HepG2 (cell line): ENCODE results near the gene NFATC4. TPM values are rescaled to one million over a fixed set of nuclear protein-coding genes. Genes with fewer than 3 reads are reported as not detected.

ENCODE experiments used
- GABPA ChIP-seq, 2 experiments: IDR thresholded peaks; 2 replicates each; pipeline ENCODE4 v1.6.1; 2011 to 2016; ENCODE audit warnings: low read depth in 2 of 2, low read length in 1 of 2, missing biosample characterization in 1 of 2, missing genetic modification characterization in 1 of 2
- ISX ChIP-seq: sonication (generic); formaldehyde crosslinking; conservative IDR thresholded peaks from 2 replicates; pipeline ENCODE4 v1.5.0; 2020; ENCODE audit warnings: missing genetic modification reagents
- NONO ChIP-seq, 2 experiments: fragments of 450-650 bp in 1 of 2; sonication (generic) in 1 of 2; formaldehyde crosslinking in 1 of 2; IDR thresholded peaks in 1 of 2; conservative IDR thresholded peaks in 1 of 2; 2 replicates each; pipeline versions ENCODE4 v1.6.1 to v1.8.0; 2017 to 2022; ENCODE audit warnings: mild to moderate bottlenecking in 1 of 2, missing genetic modification reagents in 1 of 2, moderate library complexity in 1 of 2
- SAP130 ChIP-seq: IDR thresholded peaks from 2 replicates; pipeline ENCODE4 v1.6.1; 2016; ENCODE audit warnings: low read depth
- SRSF9 ChIP-seq: fragments of 200-400 bp; formaldehyde crosslinking; IDR thresholded peaks from 2 replicates; pipeline ENCODE4 v1.6.1; 2018; ENCODE audit warnings: borderline replicate concordance, mild to moderate bottlenecking, low read depth, low read length; ENCODE audit not compliant: insufficient read depth, poor library complexity, severe bottlenecking
- ZFP1 ChIP-seq: IDR thresholded peaks from 2 replicates; pipeline ENCODE4 v1.6.1; 2016
- ZFP37 ChIP-seq: sonication (generic); formaldehyde crosslinking; IDR thresholded peaks from 2 replicates; pipeline ENCODE4 v1.4.0; 2020; ENCODE audit warnings: missing genetic modification reagents, borderline replicate concordance
- ZNF235 ChIP-seq: sonication (generic); formaldehyde crosslinking; IDR thresholded peaks from 2 replicates; pipeline ENCODE4 v1.8.1; 2023; ENCODE audit warnings: mild to moderate bottlenecking, missing genetic modification reagents, borderline replicate concordance
- ZNF496 ChIP-seq: sonication (generic); formaldehyde crosslinking; IDR thresholded peaks from 2 replicates; pipeline ENCODE4 v1.8.1; 2023; ENCODE audit warnings: mild to moderate bottlenecking, moderate library complexity, missing genetic modification reagents; ENCODE audit not compliant: insufficient replicate concordance
- ZNF577 ChIP-seq: sonication (generic); formaldehyde crosslinking; IDR thresholded peaks from 2 replicates; pipeline ENCODE4 v1.4.0; 2020; ENCODE audit warnings: mild to moderate bottlenecking, low read depth, missing genetic modification reagents, borderline replicate concordance
- ZNF776 ChIP-seq: sonication (generic); formaldehyde crosslinking; IDR thresholded peaks from 2 replicates; pipeline ENCODE4 v1.4.0; 2020; ENCODE audit warnings: mild to moderate bottlenecking, missing genetic modification reagents
- ZNF83 ChIP-seq: sonication (generic); formaldehyde crosslinking; IDR thresholded peaks from 2 replicates; pipeline ENCODE4 v1.4.0; 2020; ENCODE audit warnings: missing genetic modification reagents, mild to moderate bottlenecking, borderline replicate concordance
- polyA plus RNA-seq, 8 experiments: library from polyadenylated mRNA; depleted of rRNA in 3 of 8; stranded (reverse) in 7 of 8; unstranded in 1 of 8; fragments of >200 nt; fragmentation: Illumina TruSeq in 4 of 8; extraction: Trizol in 4 of 8; gene quantifications; 2 replicates each; pipeline versions ENCODE4 v1.2.1 to v1.2.3, GENCODE V29; 2011 to 2016; ENCODE audit warnings: low read depth in 4 of 8, missing spikeins in 1 of 8, mixed read lengths in 1 of 8; ENCODE audit not compliant: insufficient read depth in 1 of 8
- total RNA-seq, 5 experiments: library from RNA; depleted of rRNA; stranded (reverse); fragments of >200 nt; fragmentation: Illumina TruSeq; extraction: Trizol; gene quantifications; 2 replicates each; pipeline ENCODE4 v1.2.3, GENCODE V29; 2016; ENCODE audit warnings: low read depth in 1 of 5
- TF ChIP-seq, protein P1 (sequence below): sonication (generic); formaldehyde crosslinking; IDR thresholded peaks from 2 replicates; pipeline ENCODE4 v1.5.1; 2020; ENCODE audit warnings: mild to moderate bottlenecking, missing genetic modification reagents
- TF ChIP-seq, protein P2 (sequence below): sonication (generic); formaldehyde crosslinking; conservative IDR thresholded peaks from 2 replicates; pipeline ENCODE4 v1.8.1; 2023; ENCODE audit warnings: missing genetic modification reagents
- TF ChIP-seq, protein P3 (sequence below): sonication (generic); formaldehyde crosslinking; conservative IDR thresholded peaks from 2 replicates; pipeline ENCODE4 v1.8.0; 2022; ENCODE audit warnings: low read depth, missing genetic modification reagents
- TF ChIP-seq, protein P4 (sequence below): sonication (generic); formaldehyde crosslinking; IDR thresholded peaks from 2 replicates; pipeline ENCODE4 v1.4.0; 2020; ENCODE audit warnings: mild to moderate bottlenecking, missing genetic modification reagents

NFATC4 gene
- total and polyA plus RNA-seq, 2 of the 13 experiments (the other 11 are each of a cell fraction or from before 2014, with no cell fraction given) = 0.04 to 0.15 TPM

DNA sequence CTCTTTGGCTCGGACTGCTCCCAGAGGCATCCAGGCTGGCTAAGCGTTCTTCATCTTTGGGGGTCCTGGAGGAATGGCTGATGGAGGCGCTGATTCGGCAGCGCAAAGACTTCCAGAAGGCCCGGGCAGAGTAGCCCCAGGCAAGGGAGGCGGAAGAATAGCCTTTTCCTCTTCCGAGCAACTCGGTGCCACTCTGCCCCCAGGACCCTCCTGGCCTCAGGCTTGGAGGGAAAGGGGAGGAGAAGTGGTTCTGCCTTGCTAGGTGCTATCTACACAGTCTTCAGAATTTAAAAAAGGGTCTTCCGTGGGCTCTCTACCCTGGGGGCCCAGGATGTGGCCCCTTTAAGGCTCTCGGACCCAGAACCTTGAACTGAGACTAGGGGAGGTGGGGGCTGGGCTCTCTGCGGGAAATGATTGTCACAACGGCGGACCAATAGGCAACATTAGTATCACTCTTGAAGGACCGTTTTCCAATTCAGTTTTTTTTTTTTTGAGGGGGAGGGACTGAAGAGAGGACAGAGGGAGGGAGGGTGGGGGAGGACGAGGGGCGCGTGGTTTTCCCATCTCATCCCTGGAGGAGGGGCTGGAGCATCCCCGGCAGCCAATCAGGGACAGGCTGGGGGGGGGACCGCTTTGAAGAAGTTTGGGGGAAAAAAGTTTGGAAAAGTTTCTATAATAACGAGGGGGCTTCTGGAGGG, at the start of gene NFATC4 (continued):
- TF ChIP-seq GABPA (IDR thresholded peaks at IDR 0.05; ENCODE audit: low read depth, low read length) (no peak), GABPA (CRISPR knock-in tag; IDR thresholded peaks at IDR 0.05; ENCODE audit: low read depth) (peak; percentile 63), SRSF9 (no peak), ZNF83 (CRISPR knock-in tag) (peak; percentile 78; the same call in 1 of the 2 replicates), ZNF776 (CRISPR knock-in tag) (no peak), ISX (0 out of 2 replicates have a peak, but pooled peaks have one; percentile 56), ZFP1 (CRISPR knock-in tag) (no peak), ZNF496 (CRISPR knock-in tag) (no peak), NONO (IDR thresholded peaks at IDR 0.05) (no peak), NONO (CRISPR knock-in tag; conservative IDR thresholded peaks at IDR 0.05) (no peak; the same call in 1 of the 2 replicates), ZNF577 (CRISPR knock-in tag) (no peak), ZFP37 (CRISPR knock-in tag) (no peak), SAP130 (CRISPR knock-in tag) (no peak), ZNF235 (CRISPR knock-in tag) (no peak)
- TF ChIP-seq, protein P1, sequence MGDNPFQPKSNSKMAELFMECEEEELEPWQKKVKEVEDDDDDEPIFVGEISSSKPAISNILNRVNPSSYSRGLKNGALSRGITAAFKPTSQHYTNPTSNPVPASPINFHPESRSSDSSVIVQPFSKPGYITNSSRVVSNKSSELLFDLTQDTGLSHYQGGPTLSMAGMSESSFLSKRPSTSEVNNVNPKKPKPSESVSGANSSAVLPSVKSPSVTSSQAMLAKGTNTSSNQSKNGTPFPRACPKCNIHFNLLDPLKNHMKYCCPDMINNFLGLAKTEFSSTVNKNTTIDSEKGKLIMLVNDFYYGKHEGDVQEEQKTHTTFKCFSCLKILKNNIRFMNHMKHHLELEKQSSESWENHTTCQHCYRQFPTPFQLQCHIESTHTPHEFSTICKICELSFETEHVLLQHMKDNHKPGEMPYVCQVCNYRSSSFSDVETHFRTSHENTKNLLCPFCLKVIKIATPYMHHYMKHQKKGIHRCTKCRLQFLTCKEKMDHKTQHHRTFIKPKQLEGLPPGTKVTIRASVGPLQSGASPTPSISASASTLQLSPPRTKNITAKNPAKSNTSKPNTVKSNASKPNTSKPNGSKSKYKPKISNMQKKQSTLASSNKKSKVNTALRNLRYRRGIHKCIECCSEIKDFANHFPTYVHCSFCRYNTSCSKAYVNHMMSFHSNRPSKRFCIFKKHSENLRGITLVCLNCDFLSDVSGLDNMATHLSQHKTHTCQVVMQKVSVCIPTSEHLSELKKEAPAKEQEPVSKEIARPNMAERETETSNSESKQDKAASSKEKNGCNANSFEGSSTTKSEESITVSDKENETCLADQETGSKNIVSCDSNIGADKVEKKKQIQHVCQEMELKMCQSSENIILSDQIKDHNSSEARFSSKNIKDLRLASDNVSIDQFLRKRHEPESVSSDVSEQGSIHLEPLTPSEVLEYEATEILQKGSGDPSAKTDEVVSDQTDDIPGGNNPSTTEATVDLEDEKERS (CRISPR knock-in tag) = no peak
- TF ChIP-seq, protein P2, sequence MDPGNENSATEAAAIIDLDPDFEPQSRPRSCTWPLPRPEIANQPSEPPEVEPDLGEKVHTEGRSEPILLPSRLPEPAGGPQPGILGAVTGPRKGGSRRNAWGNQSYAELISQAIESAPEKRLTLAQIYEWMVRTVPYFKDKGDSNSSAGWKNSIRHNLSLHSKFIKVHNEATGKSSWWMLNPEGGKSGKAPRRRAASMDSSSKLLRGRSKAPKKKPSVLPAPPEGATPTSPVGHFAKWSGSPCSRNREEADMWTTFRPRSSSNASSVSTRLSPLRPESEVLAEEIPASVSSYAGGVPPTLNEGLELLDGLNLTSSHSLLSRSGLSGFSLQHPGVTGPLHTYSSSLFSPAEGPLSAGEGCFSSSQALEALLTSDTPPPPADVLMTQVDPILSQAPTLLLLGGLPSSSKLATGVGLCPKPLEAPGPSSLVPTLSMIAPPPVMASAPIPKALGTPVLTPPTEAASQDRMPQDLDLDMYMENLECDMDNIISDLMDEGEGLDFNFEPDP = no peak
- TF ChIP-seq, protein P3, sequence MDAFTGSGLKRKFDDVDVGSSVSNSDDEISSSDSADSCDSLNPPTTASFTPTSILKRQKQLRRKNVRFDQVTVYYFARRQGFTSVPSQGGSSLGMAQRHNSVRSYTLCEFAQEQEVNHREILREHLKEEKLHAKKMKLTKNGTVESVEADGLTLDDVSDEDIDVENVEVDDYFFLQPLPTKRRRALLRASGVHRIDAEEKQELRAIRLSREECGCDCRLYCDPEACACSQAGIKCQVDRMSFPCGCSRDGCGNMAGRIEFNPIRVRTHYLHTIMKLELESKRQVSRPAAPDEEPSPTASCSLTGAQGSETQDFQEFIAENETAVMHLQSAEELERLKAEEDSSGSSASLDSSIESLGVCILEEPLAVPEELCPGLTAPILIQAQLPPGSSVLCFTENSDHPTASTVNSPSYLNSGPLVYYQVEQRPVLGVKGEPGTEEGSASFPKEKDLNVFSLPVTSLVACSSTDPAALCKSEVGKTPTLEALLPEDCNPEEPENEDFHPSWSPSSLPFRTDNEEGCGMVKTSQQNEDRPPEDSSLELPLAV (CRISPR knock-in tag) = no peak
- TF ChIP-seq, protein P4, sequence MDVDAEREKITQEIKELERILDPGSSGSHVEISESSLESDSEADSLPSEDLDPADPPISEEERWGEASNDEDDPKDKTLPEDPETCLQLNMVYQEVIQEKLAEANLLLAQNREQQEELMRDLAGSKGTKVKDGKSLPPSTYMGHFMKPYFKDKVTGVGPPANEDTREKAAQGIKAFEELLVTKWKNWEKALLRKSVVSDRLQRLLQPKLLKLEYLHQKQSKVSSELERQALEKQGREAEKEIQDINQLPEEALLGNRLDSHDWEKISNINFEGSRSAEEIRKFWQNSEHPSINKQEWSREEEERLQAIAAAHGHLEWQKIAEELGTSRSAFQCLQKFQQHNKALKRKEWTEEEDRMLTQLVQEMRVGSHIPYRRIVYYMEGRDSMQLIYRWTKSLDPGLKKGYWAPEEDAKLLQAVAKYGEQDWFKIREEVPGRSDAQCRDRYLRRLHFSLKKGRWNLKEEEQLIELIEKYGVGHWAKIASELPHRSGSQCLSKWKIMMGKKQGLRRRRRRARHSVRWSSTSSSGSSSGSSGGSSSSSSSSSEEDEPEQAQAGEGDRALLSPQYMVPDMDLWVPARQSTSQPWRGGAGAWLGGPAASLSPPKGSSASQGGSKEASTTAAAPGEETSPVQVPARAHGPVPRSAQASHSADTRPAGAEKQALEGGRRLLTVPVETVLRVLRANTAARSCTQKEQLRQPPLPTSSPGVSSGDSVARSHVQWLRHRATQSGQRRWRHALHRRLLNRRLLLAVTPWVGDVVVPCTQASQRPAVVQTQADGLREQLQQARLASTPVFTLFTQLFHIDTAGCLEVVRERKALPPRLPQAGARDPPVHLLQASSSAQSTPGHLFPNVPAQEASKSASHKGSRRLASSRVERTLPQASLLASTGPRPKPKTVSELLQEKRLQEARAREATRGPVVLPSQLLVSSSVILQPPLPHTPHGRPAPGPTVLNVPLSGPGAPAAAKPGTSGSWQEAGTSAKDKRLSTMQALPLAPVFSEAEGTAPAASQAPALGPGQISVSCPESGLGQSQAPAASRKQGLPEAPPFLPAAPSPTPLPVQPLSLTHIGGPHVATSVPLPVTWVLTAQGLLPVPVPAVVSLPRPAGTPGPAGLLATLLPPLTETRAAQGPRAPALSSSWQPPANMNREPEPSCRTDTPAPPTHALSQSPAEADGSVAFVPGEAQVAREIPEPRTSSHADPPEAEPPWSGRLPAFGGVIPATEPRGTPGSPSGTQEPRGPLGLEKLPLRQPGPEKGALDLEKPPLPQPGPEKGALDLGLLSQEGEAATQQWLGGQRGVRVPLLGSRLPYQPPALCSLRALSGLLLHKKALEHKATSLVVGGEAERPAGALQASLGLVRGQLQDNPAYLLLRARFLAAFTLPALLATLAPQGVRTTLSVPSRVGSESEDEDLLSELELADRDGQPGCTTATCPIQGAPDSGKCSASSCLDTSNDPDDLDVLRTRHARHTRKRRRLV = peak; percentile 12; the same call in 1 of the 2 replicates
